ENCODE data around the gene IVL. TPM values are rescaled to one million over a fixed set of nuclear protein-coding genes. Genes with fewer than 3 reads are reported as not detected.

IVL gene
- polyA plus RNA-seq, 10 donors, result 0.05 to 6.0 (median 1.3) TPM; not detected in 6

GRCh38 chr1:152946651-152947256 lies 38.4 kb downstream of the IVL start, which contains the start of gene SPRR5:
Gene SPRR5 (plus strand): TSS chr1:152947206. CDS start chr1:152948555, 1,349 bp downstream.
- no peak for DNase-seq

- DNase-seq, result no peak
Measured at GRCh38 chr1:152951711-152952110, 43.4 kb downstream of the IVL start.

DNA sequence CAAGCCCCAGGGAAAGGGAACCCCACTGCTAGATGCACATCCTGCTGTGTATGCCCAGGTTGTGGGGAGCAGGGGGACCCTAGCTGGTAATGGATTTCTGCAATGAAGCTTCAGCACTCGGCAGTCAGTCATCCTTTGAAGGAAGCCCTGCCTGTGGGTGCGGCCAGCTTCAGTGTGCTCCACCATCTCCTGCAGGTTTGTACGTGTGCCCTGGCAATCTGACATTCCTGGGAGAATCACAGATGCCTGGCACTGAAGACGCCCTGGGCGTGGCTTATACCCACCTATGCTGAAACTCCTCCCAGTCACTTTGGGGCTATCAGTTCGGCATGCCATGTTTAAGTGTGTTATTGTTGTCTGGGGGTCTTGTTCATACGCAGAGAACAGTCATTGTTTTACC lies 45.4 kb downstream of the IVL start:
- DNase-seq, result no peak

GRCh38 chr1:152954436-152954835 lies 46.1 kb downstream of the IVL start:
- no peak for DNase-seq

GRCh38 chr1:152957561-152957960 lies 49.2 kb downstream of the IVL start:
- no peak for DNase-seq

- DNase-seq, result no peak
Measured at GRCh38 chr1:152959273-152959672, 50.9 kb downstream of the IVL start.

DNA sequence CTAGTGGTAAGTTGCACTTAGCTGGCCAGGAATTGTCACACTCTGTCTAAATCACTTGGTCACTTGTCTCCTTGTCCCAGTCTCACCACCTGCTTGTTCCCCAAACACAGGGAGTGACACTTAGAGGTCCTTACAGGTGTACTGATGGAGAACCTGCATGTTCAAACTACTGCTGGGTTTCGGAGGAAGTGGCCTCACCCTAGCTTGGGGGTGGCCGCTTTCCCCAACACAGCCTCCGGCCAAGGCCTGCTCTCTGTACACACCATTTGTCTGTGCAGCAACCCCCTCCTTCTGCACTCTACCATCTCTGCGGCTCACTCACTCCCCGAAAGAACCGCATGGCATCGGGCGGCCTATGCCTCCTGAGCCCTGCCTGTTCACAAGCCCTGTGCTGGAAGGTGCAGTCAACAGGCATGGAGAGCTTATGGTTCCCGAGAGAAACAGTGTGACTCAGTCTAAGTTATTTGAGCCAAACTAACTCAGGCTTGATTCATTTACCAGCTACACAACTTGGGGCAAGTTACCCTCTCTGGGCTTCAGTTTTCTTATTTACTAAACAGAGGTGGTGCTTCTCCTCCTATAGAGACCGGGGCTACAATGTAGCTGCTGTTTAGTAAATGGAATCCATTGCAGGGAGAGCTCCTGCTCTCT lies 51.6 kb downstream of the IVL start:
- DNase-seq, result no peak

DNA sequence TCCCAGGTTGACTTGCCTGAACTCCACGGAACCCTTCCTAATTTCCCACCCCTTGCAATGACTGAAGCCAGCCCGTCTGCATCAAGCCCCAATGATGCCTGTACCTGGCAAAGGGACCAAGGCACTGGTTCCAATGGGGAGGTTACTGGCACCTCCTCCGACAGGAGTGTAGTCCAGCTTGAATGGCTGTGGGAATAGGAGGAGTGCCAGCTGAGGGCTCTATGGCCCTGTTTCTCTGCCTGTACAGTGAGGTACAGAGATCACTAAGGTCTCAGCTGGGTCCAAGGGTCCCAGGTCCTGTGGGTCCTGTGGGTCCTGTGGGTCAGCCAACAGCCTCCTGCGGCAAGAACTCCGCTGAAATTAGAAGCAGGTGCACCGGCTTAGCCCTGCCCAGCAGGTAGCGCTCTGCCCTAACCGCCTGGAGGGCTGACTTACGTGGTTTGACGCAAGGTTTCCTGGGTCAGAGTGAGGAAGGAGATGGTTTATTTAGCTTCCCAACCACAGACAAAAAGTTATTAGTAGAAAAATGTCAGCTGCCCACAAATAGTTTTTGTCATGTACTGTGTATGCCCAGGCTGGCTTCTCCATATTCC lies 52.2 kb downstream of the IVL start:
- no peak for DNase-seq

Other genes starting within 250 kb of the IVL start
- gene LCE2D, start 245.2 kb upstream of the IVL start, polyA plus RNA-seq (ENCODE audit: insufficient read length in 10 of 10), result not detected
- gene LCE2C, start 233.3 kb upstream of the IVL start, polyA plus RNA-seq (ENCODE audit: insufficient read length in 10 of 10), result not detected
- not detected for gene LCE2B, start 222.4 kb upstream of the IVL start, polyA plus RNA-seq (ENCODE audit: insufficient read length in 10 of 10)
- not detected for gene LCE2A, start 210.2 kb upstream of the IVL start, polyA plus RNA-seq (ENCODE audit: insufficient read length in 10 of 10)
- gene LCE4A, start 200.4 kb upstream of the IVL start, polyA plus RNA-seq (ENCODE audit: insufficient read length in 10 of 10), result not detected
- gene KPRP, start 150.5 kb upstream of the IVL start, polyA plus RNA-seq (ENCODE audit: insufficient read length in 10 of 10), result not detected
- not detected for gene LCE1F, start 133.4 kb upstream of the IVL start, polyA plus RNA-seq (ENCODE audit: insufficient read length in 10 of 10)
- gene LCE1E, start 122.3 kb upstream of the IVL start, polyA plus RNA-seq (ENCODE audit: insufficient read length in 10 of 10), result not detected
- not detected for gene LCE1D, start 111.8 kb upstream of the IVL start, polyA plus RNA-seq (ENCODE audit: insufficient read length in 10 of 10)
- not detected for gene LCE1C, start 101.9 kb upstream of the IVL start, polyA plus RNA-seq (ENCODE audit: insufficient read length in 10 of 10)
- gene LCE1B, start 96.6 kb upstream of the IVL start, polyA plus RNA-seq (ENCODE audit: insufficient read length in 10 of 10), result not detected
- not detected for gene LCE1A, start 81.1 kb upstream of the IVL start, polyA plus RNA-seq (ENCODE audit: insufficient read length in 10 of 10)
- not detected for gene LCE6A, start 65.7 kb upstream of the IVL start, polyA plus RNA-seq (ENCODE audit: insufficient read length in 10 of 10)
- not detected for gene LCE7A, start 48.5 kb upstream of the IVL start, polyA plus RNA-seq (ENCODE audit: insufficient read length in 10 of 10)
- not detected for gene SMCP, start 30.2 kb upstream of the IVL start, polyA plus RNA-seq (ENCODE audit: insufficient read length in 10 of 10)
- gene SPRR5, start 38.7 kb downstream of the IVL start, polyA plus RNA-seq (ENCODE audit: insufficient read length in 10 of 10), result not detected
- gene SPRR4, start 62.1 kb downstream of the IVL start, polyA plus RNA-seq (ENCODE audit: insufficient read length in 10 of 10), result not detected
- gene SPRR1A, start 75.5 kb downstream of the IVL start, polyA plus RNA-seq (ENCODE audit: insufficient read length in 10 of 10), result 1 to 10 TPM in 1 of 10 donors, not detected in 9; 4.3 TPM
- gene SPRR3, start 93.2 kb downstream of the IVL start, polyA plus RNA-seq (ENCODE audit: insufficient read length in 10 of 10), result 1 to 10 TPM in 1 of 10 donors, under 1 TPM in 3, not detected in 6; 0.24 to 8.0 (median 0.27) TPM
- gene SPRR1B, start 122.7 kb downstream of the IVL start, polyA plus RNA-seq (ENCODE audit: insufficient read length in 10 of 10), result 1 to 10 TPM in 1 of 10 donors, under 1 TPM in 1, not detected in 8; 0.24 to 7.1 TPM
- not detected for gene SPRR2D, start 132.6 kb downstream of the IVL start, polyA plus RNA-seq (ENCODE audit: insufficient read length in 10 of 10)
- gene SPRR2A, start 149.0 kb downstream of the IVL start, polyA plus RNA-seq (ENCODE audit: insufficient read length in 10 of 10), result under 1 TPM in 1 of 10 donors, not detected in 9; 0.28 TPM
- not detected for gene SPRR2B, start 163.1 kb downstream of the IVL start, polyA plus RNA-seq (ENCODE audit: insufficient read length in 10 of 10)
- gene SPRR2E, start 186.0 kb downstream of the IVL start, polyA plus RNA-seq (ENCODE audit: insufficient read length in 10 of 10), result not detected
- under 1 TPM in 2 of 10 donors, not detected in 8; 0.48 to 0.75 TPM for gene SPRR2F, start 205.0 kb downstream of the IVL start, polyA plus RNA-seq (ENCODE audit: insufficient read length in 10 of 10)
- under 1 TPM in 1 of 10 donors, not detected in 9; 0.48 TPM for gene SPRR2G, start 242.3 kb downstream of the IVL start, polyA plus RNA-seq (ENCODE audit: insufficient read length in 10 of 10)

Data from muscle of back (tissue), 11 donors.